ENCODE measurements around the gene DPF1.
"Not testable (repeated sequence)": the region's sequence is repeated elsewhere in the genome, so short reads cannot be mapped to it uniquely, and the experiment has no call there.

DPF1 gene

DNA sequence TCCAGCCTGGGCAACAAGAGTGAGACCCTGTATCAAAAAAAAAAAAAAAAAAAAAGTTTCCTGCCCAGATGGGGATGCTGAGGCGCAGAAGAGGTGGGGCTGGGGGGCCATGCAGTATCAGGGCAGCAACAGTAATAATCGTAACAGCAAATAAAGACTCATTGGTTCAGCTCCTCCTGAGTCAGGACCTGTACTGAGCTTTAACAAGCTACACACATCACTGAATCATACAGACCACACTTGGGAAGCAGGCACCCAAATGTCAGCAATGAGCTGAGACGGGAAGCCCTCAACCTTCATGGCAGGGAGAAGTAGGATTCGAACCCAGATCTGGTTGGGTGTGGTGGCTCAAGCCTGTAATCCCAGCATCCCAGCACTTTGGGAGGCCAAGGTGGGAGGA is 10.6 kb upstream of the DPF1 start:
- H3K27ac ChIP-seq: no peak overlapping the region
- DNase-seq (ENCODE audit: low spot score): no peak
- H3K4me3 ChIP-seq: no peak overlapping the region
- TF ChIP-seq, protein P1, sequence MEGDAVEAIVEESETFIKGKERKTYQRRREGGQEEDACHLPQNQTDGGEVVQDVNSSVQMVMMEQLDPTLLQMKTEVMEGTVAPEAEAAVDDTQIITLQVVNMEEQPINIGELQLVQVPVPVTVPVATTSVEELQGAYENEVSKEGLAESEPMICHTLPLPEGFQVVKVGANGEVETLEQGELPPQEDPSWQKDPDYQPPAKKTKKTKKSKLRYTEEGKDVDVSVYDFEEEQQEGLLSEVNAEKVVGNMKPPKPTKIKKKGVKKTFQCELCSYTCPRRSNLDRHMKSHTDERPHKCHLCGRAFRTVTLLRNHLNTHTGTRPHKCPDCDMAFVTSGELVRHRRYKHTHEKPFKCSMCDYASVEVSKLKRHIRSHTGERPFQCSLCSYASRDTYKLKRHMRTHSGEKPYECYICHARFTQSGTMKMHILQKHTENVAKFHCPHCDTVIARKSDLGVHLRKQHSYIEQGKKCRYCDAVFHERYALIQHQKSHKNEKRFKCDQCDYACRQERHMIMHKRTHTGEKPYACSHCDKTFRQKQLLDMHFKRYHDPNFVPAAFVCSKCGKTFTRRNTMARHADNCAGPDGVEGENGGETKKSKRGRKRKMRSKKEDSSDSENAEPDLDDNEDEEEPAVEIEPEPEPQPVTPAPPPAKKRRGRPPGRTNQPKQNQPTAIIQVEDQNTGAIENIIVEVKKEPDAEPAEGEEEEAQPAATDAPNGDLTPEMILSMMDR (IDR thresholded peaks at IDR 0.05): no peak

DNA sequence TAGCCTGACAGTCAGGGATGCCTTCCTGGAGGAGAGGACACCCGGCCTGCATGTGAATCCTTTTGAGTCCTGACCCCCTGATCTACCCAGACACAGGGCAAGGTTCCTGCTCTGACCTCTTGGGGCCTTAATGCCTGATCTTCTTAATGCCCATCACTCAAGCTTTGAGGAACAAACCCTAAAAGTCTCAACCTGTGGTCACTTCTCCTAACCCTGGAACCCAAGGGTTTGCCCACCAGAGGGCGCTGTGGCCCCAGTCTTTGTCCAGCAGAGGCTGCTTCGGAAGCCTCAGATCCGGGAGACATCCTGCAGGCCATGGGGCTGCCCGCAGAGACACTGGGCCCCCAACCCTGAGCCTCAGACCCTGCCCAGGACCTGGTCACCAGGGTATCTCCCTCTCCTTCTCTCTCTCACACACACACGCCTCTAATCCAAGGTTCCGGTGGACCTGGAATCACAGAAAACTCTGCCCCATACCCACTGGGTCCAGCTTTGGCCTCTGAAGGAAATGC is 9.8 kb upstream of the DPF1 start:
- TF ChIP-seq, protein P1 (IDR thresholded peaks at IDR 0.05): peak; percentile 67
- Histone ChIP-seq H3K4me3 (no peak overlapping the region), H3K27ac (no peak overlapping the region)
- no peak for DNase-seq (ENCODE audit: low spot score)

DNA sequence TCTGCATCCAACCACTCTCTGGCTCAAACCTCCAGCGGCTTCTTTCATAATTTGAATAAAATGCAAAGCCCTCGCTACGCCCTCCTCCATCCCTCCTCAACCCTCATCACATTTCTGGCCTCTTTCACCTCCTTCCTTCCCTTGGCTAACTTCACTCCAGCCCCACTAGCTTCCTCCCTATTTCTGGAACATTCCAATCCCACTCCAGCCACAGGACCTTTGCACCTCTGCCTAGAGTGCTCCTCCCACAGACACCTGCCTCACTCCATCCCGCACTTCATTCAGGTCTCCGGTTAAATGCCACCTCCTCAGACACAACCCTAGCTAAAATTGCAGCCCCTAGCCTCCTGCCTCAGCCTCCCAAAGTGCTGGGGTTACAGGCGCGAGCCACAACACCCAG is 7.9 kb upstream of the DPF1 start:
- TF ChIP-seq, protein P1 (IDR thresholded peaks at IDR 0.05): no peak
- DNase-seq (ENCODE audit: low spot score): no peak
- Histone ChIP-seq H3K27ac (no peak overlapping the region), H3K4me3 (no peak overlapping the region)

DNA sequence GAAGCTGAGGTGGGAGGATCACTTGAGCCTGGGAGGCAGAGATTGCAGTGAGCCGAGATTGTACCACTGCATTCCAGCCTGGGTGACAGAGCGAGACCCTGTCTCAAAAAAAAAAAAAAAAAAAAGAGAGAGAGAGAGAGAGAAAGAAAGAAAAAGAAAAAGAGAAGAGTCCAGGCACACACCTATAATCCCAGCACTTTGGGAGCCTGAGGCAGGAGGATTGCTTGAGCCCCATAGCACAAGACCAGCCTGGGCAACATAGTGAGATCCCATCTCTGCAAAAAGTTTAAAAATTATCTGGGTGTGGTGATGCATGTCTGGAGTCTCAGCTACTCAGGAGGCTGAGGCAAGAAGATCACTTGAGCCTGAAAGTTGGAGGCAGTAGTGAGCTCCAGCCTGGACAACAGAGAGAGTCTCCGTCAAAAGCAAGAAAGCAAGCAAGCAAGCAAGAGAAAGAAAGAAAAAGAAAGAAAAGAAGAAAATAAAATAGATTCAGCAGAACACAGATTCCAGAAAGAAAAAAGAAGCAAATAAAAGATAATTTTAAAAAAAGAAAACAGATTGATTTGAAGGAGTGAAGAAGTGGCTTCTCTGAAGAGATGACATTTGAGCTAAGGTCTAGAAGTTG is 6.6 kb upstream of the DPF1 start:
- H3K4me3 ChIP-seq; H3K27ac ChIP-seq; DNase-seq (ENCODE audit: low spot score): not testable (repeated sequence)

DNA sequence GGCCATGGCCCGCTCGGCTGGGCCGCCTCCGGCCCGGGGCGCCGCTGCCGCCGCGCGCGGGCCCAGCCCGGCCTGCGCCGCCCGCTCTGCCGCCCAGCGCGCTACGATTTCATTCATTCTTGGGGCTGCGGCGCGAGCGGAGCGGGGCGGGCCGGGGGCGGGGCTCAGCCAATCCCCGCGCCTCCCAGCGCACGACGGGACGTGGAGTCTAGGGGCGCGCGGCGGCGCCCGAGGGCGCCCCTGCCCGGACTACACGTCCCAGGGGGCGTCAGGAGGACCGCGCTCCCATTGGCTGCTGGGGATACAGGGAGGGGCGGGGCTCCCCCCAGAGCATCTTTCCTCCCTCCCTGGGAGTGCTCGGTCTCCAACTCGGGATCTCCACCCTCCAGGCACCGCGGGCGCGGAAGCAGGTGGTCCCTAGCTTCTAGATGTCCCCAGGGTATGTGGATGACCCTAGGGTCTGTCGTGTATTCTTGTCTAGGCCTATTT is 5.6 kb upstream of the DPF1 start:
- TF ChIP-seq, protein P1 (IDR thresholded peaks at IDR 0.05): no peak
- Histone ChIP-seq H3K4me3 (peak overlapping the region; percentile 52), H3K27ac (no peak overlapping the region)
- no peak for DNase-seq (ENCODE audit: low spot score)

DNA sequence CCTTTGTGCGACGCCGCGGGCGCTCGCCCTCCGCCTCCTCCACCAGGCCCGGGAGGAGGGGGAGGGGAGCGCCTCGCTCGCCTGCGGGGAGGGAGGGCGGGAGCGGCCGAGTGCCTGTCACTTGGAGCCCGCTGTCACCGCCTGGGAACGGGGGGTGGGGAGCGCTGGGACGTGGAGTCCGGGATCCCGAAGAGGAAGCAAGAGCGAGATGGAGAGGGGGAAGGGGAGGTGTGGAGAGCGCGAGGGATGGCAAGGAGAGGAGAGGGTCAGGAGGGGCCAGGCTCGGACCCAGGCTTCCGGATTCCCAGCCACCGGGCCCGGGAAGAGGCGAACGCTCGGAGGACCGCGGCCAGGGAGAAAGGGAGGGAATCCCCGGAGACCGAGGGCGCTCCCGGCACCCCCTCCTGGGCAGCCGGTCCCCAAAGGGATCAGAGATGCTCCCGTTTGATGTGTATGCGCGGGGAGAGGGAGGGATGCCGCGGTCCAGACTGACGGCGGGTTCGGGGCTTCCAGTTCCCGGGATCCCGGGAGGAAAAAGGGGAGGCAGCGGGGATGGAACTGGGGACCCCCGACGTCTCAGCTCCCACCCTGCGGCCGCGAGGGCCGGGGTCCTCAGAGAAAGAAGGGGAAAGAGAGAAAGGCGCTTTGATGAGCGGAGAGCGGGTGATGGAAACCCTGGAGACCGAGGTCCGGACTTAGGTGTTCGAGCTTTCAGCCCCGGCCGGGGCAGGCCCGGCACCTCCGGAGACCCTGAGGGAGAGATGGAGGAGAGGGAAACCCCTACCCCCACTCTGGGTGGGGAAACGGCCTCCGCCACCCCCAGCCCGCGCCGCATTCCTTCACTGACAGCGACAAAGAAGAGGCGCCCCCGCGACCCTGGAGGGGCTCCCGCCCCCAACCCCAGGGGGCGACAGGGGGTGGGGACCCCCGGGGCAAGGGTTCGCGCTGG is 4.7 kb upstream of the DPF1 start:
- Histone ChIP-seq H3K27ac (no peak overlapping the region), H3K4me3 (peak overlapping the region; percentile 52)
- TF ChIP-seq, protein P1 (IDR thresholded peaks at IDR 0.05): no peak
- DNase-seq (ENCODE audit: low spot score): no peak

DNA sequence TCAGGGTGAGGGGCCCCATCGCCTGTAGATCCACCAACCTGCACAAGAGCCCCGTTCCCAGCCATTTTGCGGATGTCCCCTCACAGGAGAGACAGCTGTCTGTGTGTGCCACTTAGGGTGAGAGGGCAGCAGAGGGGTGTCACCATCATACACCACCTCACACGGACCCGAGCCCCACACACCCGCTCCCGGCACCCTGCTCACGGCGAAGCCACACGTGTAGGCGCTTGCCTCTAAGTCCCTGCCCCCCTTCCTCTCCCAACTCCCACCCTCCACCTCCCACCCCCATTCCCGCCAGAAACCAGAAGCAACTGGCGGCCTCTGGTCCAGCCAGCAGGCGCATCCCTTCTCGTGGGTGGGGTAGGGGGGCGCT is 4.0 kb upstream of the DPF1 start:
- no peak for DNase-seq (ENCODE audit: low spot score)
- TF ChIP-seq, protein P1 (IDR thresholded peaks at IDR 0.05): no peak
- Histone ChIP-seq H3K4me3 (no peak overlapping the region), H3K27ac (no peak overlapping the region)
